GM23338 (cell line): ENCODE data around the gene RAP1GDS1.

Source experiments
- CTCF ChIP-seq, 2 experiments: fragments of 200-600 bp in 1 of 2; sonication (generic) in 1 of 2; conservative IDR thresholded peaks; 2 replicates each; pipeline versions ENCODE4 v1.5.1 to v1.6.1; 2016 to 2017; ENCODE audit warnings: antibody characterized with exemption in 2 of 2, low read depth in 2 of 2, mild to moderate bottlenecking in 2 of 2, moderate library complexity in 1 of 2
- ETS1 ChIP-seq: IDR thresholded peaks from 2 replicates; pipeline ENCODE4 v1.6.1; 2016; ENCODE audit warnings: antibody characterized with exemption
- EZH2 ChIP-seq: fragments of 200-600 bp; sonication (generic); IDR thresholded peaks from one replicate; pipeline ENCODE4 v1.8.0; 2017; ENCODE audit warnings: antibody characterized with exemption, mild to moderate bottlenecking, low read depth; ENCODE audit not compliant: unreplicated experiment
- EZH2phosphoT487 ChIP-seq: fragments of 200-600 bp; sonication (generic); IDR thresholded peaks from one replicate; pipeline ENCODE4 v1.8.1; 2018; ENCODE audit warnings: antibody characterized with exemption; ENCODE audit not compliant: unreplicated experiment
- JUNB ChIP-seq: IDR thresholded peaks from one replicate; pipeline ENCODE4 v1.6.1; 2016; ENCODE audit warnings: antibody characterized with exemption; ENCODE audit not compliant: unreplicated experiment
- POLR2AphosphoS5 ChIP-seq: IDR thresholded peaks from 2 replicates; pipeline ENCODE4 v1.6.1; 2016; ENCODE audit warnings: antibody characterized with exemption, low read depth
- REST ChIP-seq: IDR thresholded peaks from one replicate; pipeline ENCODE4 v1.6.1; 2018; ENCODE audit warnings: antibody characterized with exemption; ENCODE audit not compliant: unreplicated experiment
- ZNF331 ChIP-seq: fragments of 250-450 bp; sonication (Bioruptor Pico); IDR thresholded peaks from 2 replicates; pipeline ENCODE4 v1.5.0; 2020; ENCODE audit warnings: low read depth, mild to moderate bottlenecking, moderate library complexity
- ZNF462 ChIP-seq: fragments of 250-450 bp; sonication (Bioruptor Pico); IDR thresholded peaks from 2 replicates; pipeline ENCODE4 v1.5.0; 2020; ENCODE audit warnings: mild to moderate bottlenecking, moderate library complexity

GRCh38 chr4:98470366-98470765, 209.2 kb downstream of the RAP1GDS1 start:
- TF ChIP-seq CTCF (conservative IDR thresholded peaks at IDR 0.05; ENCODE audit: low read depth in 2 of 2) = no peak
- no peak for TF ChIP-seq POLR2AphosphoS5
- no peak for TF ChIP-seq JUNB
- no peak for TF ChIP-seq REST
- TF ChIP-seq EZH2phosphoT487 = no peak
- TF ChIP-seq ZNF331 = no peak
- TF ChIP-seq ZNF462 (CRISPR knock-in tag) = no peak
- no peak for TF ChIP-seq EZH2
- no peak for TF ChIP-seq ETS1
